ENCODE measurements around the gene ANKRD17.

The ANKRD17 gene

DNA sequence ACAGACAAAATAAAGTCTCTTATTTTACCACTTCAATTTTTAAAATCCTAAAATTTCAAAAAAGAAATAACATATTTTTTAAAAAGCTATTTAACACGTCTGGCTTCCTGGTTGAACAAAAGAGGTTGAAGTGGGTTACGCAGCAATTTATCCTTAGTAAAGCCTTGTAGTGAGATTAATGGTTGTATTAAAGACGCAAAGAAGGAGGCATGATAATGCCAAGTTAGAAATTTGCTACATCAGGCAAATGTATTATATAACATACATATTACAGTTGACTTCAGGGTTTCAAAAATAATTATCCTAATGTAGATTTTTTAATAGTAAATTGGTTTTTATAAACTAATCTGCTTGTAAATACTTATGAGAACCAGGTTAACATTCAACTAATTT, 35.3 kb downstream of the ANKRD17 start:
- in situ Hi-C loops (cut with MboI; ENCODE audit: low sequenced_read_pairs, unreplicated experiment), result no loop called here
- TF ChIP-seq, protein P1, sequence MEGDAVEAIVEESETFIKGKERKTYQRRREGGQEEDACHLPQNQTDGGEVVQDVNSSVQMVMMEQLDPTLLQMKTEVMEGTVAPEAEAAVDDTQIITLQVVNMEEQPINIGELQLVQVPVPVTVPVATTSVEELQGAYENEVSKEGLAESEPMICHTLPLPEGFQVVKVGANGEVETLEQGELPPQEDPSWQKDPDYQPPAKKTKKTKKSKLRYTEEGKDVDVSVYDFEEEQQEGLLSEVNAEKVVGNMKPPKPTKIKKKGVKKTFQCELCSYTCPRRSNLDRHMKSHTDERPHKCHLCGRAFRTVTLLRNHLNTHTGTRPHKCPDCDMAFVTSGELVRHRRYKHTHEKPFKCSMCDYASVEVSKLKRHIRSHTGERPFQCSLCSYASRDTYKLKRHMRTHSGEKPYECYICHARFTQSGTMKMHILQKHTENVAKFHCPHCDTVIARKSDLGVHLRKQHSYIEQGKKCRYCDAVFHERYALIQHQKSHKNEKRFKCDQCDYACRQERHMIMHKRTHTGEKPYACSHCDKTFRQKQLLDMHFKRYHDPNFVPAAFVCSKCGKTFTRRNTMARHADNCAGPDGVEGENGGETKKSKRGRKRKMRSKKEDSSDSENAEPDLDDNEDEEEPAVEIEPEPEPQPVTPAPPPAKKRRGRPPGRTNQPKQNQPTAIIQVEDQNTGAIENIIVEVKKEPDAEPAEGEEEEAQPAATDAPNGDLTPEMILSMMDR (IDR thresholded peaks at IDR 0.05; ENCODE audit: borderline replicate concordance, control extremely low read depth, extremely low read depth, insufficient read depth, missing control alignments), result no peak
- no peak for DNase-seq (ENCODE audit: low spot score)

DNA sequence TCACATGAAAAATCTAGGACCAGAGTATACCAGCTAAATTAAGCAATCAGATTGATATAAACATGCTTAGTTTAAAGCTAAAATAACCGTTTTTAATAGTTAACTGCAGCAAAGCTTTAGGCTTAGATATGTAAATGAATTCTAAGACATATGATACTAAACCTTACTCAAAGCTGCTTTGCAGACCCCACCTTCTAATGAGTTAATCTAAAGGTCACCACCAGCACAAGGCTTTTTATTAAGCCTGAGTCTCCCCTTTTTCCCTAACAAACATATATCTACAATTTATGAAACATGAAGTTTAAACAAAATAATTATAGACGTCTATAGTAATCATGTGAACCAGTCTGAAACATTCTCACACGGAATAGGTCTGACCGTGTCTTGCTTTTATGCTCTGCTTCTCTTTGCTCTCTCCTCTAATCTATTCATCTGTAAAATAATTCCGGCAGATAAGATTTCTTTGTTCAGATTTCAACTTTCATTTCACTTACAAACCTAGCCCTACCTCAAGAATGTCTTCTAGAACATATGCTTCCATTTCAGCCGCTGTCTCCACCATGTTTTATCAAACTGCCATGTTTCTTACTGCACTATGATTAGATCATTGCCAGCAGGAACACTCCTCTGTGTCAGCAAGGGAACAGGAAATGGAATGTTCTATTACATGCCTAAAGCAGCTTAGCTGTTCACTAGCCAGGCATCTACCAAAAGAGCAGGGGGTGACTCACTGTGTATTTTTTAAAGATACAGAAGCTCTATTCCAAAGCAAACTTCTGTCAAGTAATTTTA, 35.9 kb downstream of the ANKRD17 start:
- in situ Hi-C loops (cut with MboI; ENCODE audit: low sequenced_read_pairs, unreplicated experiment), result no loop called here
- peak; percentile 65 for DNase-seq (ENCODE audit: low spot score)
- TF ChIP-seq, protein P1 (IDR thresholded peaks at IDR 0.05; ENCODE audit: borderline replicate concordance, control extremely low read depth, extremely low read depth, insufficient read depth, missing control alignments), result no peak

DNA sequence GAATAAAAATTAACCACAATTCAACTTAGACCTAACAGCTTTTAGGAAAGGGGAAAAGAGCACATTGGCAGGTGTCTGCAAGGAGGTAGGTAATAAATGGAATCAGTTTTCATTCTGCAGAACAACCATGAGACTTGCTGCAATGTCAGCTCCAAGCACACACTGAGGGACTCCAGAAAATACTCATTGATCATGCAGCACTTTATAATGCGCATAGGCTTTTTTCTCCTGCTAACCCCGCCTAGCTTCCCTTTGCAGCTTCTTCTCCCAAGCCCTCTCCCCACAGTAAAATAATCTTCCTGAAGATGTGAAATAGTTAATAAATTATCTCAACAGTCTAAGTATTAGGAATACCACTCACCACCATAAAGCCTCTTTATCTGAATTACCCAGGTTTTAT, 36.9 kb downstream of the ANKRD17 start:
- TF ChIP-seq, protein P1 (IDR thresholded peaks at IDR 0.05; ENCODE audit: borderline replicate concordance, control extremely low read depth, extremely low read depth, insufficient read depth, missing control alignments), result no peak
- in situ Hi-C loops (cut with MboI; ENCODE audit: low sequenced_read_pairs, unreplicated experiment), result no loop called here
- DNase-seq (ENCODE audit: low spot score), result no peak

DNA sequence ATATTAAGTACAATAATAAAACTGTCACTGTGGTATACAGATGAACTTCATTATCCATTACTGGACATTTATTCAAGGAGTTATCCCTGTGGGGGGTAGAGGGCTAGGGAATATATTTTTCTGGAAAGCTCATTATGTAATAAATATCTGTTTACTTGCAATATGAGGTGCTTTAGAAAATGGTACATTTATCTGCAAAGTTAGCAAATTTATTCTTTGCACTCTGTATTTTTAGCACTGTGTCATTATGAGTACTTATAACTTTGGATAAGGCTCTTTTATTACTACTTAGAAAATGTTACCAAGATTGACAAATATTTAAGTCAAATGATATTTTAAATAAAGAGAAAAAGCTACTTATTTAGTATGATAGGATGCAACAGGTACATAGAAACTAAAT, 37.8 kb downstream of the ANKRD17 start:
- TF ChIP-seq, protein P1 (IDR thresholded peaks at IDR 0.05; ENCODE audit: borderline replicate concordance, control extremely low read depth, extremely low read depth, insufficient read depth, missing control alignments), result no peak
- DNase-seq (ENCODE audit: low spot score), result no peak
- in situ Hi-C loops (cut with MboI; ENCODE audit: low sequenced_read_pairs, unreplicated experiment), result no loop called here

DNA sequence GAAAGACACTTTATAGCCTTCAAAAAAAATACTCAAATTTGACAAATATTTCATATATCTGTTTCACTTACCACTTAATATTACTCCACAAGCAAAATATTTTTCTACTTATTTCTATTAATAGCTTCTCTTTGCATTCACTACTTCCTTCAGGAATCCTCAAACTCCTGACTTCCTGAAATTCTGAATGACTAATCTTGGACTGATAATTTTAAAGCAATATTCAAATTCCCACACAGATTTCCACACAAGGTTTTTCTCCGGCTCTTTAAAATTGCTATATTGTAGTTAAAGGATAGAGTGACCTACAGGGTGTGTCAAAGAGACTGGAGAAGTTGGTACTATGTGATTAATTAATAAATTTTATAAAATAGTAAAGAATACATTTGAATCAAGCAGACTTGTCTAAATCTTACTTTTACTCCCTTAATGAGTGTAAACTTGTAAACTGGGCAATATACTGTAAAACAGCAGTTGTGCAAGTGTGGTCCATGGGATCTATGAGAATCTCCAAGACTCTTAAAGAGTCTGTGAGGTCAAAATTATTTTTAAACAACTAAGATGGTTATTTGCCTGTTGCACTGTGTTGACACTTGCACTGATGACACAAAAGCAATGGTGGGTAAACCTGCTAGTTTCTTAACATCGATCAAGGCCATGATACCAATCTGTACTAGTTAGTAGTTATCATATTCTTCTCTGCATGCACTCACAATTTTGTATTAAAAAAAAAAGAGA, 44.5 kb downstream of the ANKRD17 start:
- no peak for DNase-seq (ENCODE audit: low spot score)
- TF ChIP-seq, protein P1 (IDR thresholded peaks at IDR 0.05; ENCODE audit: borderline replicate concordance, control extremely low read depth, extremely low read depth, insufficient read depth, missing control alignments), result no peak
- in situ Hi-C loops (cut with MboI; ENCODE audit: low sequenced_read_pairs, unreplicated experiment), result no loop called here

DNA sequence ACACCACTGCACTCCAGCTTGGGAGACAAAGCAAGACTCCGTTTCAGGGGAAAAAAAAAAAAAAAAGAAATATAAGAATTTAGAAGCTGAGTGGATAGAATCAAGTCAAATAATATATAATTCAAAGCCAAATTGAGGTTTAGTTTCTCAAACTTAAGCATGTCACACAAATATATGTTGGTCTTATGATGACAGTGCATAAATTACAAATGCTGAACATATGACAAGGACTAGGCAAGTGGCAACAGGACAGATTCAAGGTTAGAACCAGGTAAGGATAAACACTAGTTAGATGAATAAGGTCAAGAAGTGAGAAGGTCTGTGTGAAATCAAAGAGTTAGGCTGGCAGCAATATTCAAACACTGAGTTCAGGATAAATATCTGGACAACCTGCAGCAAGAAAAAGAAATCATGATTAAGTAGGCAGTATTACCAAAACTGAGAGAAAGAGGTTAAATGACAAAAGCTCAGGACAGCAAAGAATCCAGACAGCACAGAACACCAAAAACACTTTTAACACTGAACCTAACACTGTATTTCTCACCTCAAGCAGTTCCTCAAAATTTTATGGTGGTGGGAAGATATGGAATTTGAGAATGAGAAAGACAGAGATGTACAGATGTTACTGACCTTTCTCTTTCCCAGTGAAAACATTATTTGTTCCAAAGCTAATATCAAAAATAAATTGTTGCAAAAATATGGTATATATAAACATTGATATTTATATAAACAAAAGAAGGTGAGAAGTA, 45.4 kb downstream of the ANKRD17 start:
- TF ChIP-seq, protein P1 (IDR thresholded peaks at IDR 0.05; ENCODE audit: borderline replicate concordance, control extremely low read depth, extremely low read depth, insufficient read depth, missing control alignments), result no peak
- no peak for DNase-seq (ENCODE audit: low spot score)
- in situ Hi-C loops (cut with MboI; ENCODE audit: low sequenced_read_pairs, unreplicated experiment), result no loop called here
